K562 (cell line): ENCODE results near the gene NAT14. TPM values are rescaled to one million over a fixed set of nuclear protein-coding genes. Genes with fewer than 3 reads are reported as not detected.

Source experiments
- ADNP ChIP-seq: fragments of 200-800 bp; sonication (Bioruptor generic); IDR thresholded peaks from 2 replicates; pipeline ENCODE4 v1.6.1; 2016; ENCODE audit warnings: missing genetic modification characterization, missing compliant biosample characterization
- CEBPB ChIP-seq: fragments of 450-650 bp; IDR thresholded peaks from 2 replicates; pipeline ENCODE4 v1.6.1; 2016; ENCODE audit warnings: missing genetic modification characterization, missing compliant biosample characterization
- DIDO1 ChIP-seq: fragments of 450-650 bp; IDR thresholded peaks from 2 replicates; pipeline ENCODE4 v1.6.1; 2016; ENCODE audit warnings: low read depth, missing biosample characterization, missing genetic modification characterization
- ELF2 ChIP-seq: fragments of 250-450 bp; sonication (Bioruptor Pico); IDR thresholded peaks from 2 replicates; pipeline ENCODE4 v1.5.0; 2021; ENCODE audit warnings: mild to moderate bottlenecking
- FIP1L1 ChIP-seq: fragments of 200-400 bp; formaldehyde crosslinking; IDR thresholded peaks from 2 replicates; pipeline ENCODE4 v1.6.1; 2018; ENCODE audit warnings: mild to moderate bottlenecking, low read depth, low read length; ENCODE audit not compliant: poor library complexity, severe bottlenecking
- GTF2B ChIP-seq: IDR thresholded peaks from 2 replicates; pipeline ENCODE4 v1.6.1; 2011; ENCODE audit not compliant: insufficient read length; ENCODE audit errors: extremely low read depth
- HOXB6 ChIP-seq: fragments of 250-450 bp; sonication (Bioruptor Pico); IDR thresholded peaks from 2 replicates; pipeline ENCODE4 v1.5.1; 2022; ENCODE audit warnings: mild to moderate bottlenecking, borderline replicate concordance
- JUND ChIP-seq, 2 experiments: IDR thresholded peaks; 2 replicates in 1 of 2; 3 replicates in 1 of 2; pipeline ENCODE4 v1.6.1; 2011; ENCODE audit warnings: borderline replicate concordance in 2 of 2, low read depth in 2 of 2, low read length in 2 of 2, improper control_type of control experiment in 1 of 2, missing biosample characterization in 1 of 2, missing genetic modification characterization in 1 of 2, missing genetic modification reagents in 1 of 2
- KLF1 ChIP-seq: fragments of 450-650 bp; IDR thresholded peaks from 2 replicates; pipeline ENCODE4 v1.6.1; 2016; ENCODE audit warnings: missing genetic modification characterization, missing compliant biosample characterization
- MAZ ChIP-seq, 2 experiments: fragments of 450-650 bp in 1 of 2; sonication (generic) in 1 of 2; formaldehyde crosslinking; IDR thresholded peaks in 1 of 2; conservative IDR thresholded peaks in 1 of 2; 2 replicates each; pipeline versions ENCODE4 v1.4.0 to v1.5.0; 2020; ENCODE audit warnings: mild to moderate bottlenecking in 1 of 2, missing genetic modification reagents in 1 of 2
- NCOR1 ChIP-seq: fragments of 450-650 bp; IDR thresholded peaks from 2 replicates; pipeline ENCODE4 v1.6.1; 2016; ENCODE audit warnings: mild to moderate bottlenecking, moderate library complexity
- NEUROD1 ChIP-seq: fragments of 150-350 bp; IDR thresholded peaks from 2 replicates; pipeline ENCODE4 v1.6.1; 2014; ENCODE audit warnings: borderline replicate concordance, low read length, low read depth; ENCODE audit not compliant: partially characterized antibody
- PPARD ChIP-seq: fragments of 250-450 bp; sonication (Bioruptor Pico); IDR thresholded peaks from 2 replicates; pipeline ENCODE4 v1.8.0; 2022; ENCODE audit warnings: inconsistent platforms, mild to moderate bottlenecking, moderate library complexity
- RFX1 ChIP-seq: fragments of 450-650 bp; IDR thresholded peaks from 2 replicates; pipeline ENCODE4 v1.6.1; 2016; ENCODE audit warnings: mild to moderate bottlenecking, moderate library complexity
- RFX7 ChIP-seq: fragments of 250-450 bp; sonication (Bioruptor Pico); IDR thresholded peaks from 2 replicates; pipeline ENCODE4 v1.5.1; 2021; ENCODE audit warnings: mild to moderate bottlenecking
- SIN3B ChIP-seq: fragments of 450-650 bp; IDR thresholded peaks from 2 replicates; pipeline ENCODE4 v1.6.1; 2017; ENCODE audit warnings: low read depth, mild to moderate bottlenecking, moderate library complexity
- SREBF2 ChIP-seq: sonication (generic); formaldehyde crosslinking; IDR thresholded peaks from 2 replicates; pipeline ENCODE4 v1.4.0; 2020; ENCODE audit warnings: mild to moderate bottlenecking, missing genetic modification reagents
- STAT5A ChIP-seq: IDR thresholded peaks from 2 replicates; pipeline ENCODE4 v1.6.1; 2012; ENCODE audit warnings: low read length, inconsistent platforms, borderline replicate concordance
- TBP ChIP-seq: optimal IDR thresholded peaks from 2 replicates; pipeline ENCODE3; 2011; ENCODE audit warnings: low read depth, low read length, improper control_type of control experiment
- ZHX1 ChIP-seq: fragments of 150-350 bp; conservative IDR thresholded peaks from 2 replicates; pipeline ENCODE4 v1.6.1; 2014; ENCODE audit warnings: low read length
- ZNF280A ChIP-seq: fragments of 450-650 bp; IDR thresholded peaks from 2 replicates; pipeline ENCODE4 v1.6.1; 2018; ENCODE audit warnings: mild to moderate bottlenecking, low read depth; ENCODE audit not compliant: partially characterized antibody
- ZNF584 ChIP-seq: fragments of 200-800 bp; sonication (Bioruptor generic); IDR thresholded peaks from 2 replicates; pipeline ENCODE4 v1.6.1; 2016; ENCODE audit warnings: low read depth, mild to moderate bottlenecking, missing genetic modification characterization, missing compliant biosample characterization
- polyA plus RNA-seq, 8 experiments: library from polyadenylated mRNA; depleted of rRNA in 4 of 8; stranded (reverse) in 5 of 8; unstranded in 3 of 8; fragments of >200 nt; fragmentation: Nextera tagmentation in 2 of 8; fragmentation: Illumina TruSeq in 1 of 8; extraction: Ambion mirVana in 2 of 8; extraction: Trizol in 1 of 8; gene quantifications; 2 replicates each; pipeline versions ENCODE4 v1.2.1 to v1.2.3, GENCODE V29; 2011 to 2014; ENCODE audit warnings: inconsistent platforms in 1 of 8, missing spikeins in 1 of 8
- total RNA-seq, 7 experiments: library from RNA; depleted of rRNA in 6 of 7; stranded (reverse); fragments of >200 nt in 6 of 7; fragmentation: Illumina TruSeq in 2 of 7; extraction: Trizol in 2 of 7; gene quantifications; 2 replicates each; pipeline versions ENCODE4 v1.2.1 to v1.2.3, GENCODE V29; 2011 to 2021; ENCODE audit warnings: low replicate concordance in 1 of 7

The NAT14 gene
- total and polyA plus RNA-seq, 9 of the 15 experiments (the other 6 are each of a cell fraction or from before 2014, with no cell fraction given), result 2.4 to 77.0 (median 26.7) TPM

- TF ChIP-seq ZHX1, result no peak
- no peak for TF ChIP-seq RFX1
- no peak for TF ChIP-seq ZNF584 (CRISPR knock-in tag)
- no peak for TF ChIP-seq MAZ (CRISPR knock-in tag; conservative IDR thresholded peaks at IDR 0.05 in 1 of 2, IDR thresholded peaks at IDR 0.05 in 1 of 2)
- no peak for TF ChIP-seq NCOR1
- no peak for TF ChIP-seq JUND (IDR thresholded peaks at IDR 0.05; ENCODE audit: borderline replicate concordance, low read depth, low read length)
- no peak for TF ChIP-seq JUND (tag; IDR thresholded peaks at IDR 0.05; ENCODE audit: borderline replicate concordance, low read depth, low read length)
- TF ChIP-seq ZNF280A, result no peak
- TF ChIP-seq CEBPB, result no peak
- no peak for TF ChIP-seq GTF2B
- no peak for TF ChIP-seq SREBF2 (CRISPR knock-in tag)
- TF ChIP-seq RFX7 (CRISPR knock-in tag), result no peak
- TF ChIP-seq PPARD (CRISPR knock-in tag), result no peak
- TF ChIP-seq SIN3B, result no peak
- no peak for TF ChIP-seq STAT5A
- no peak for TF ChIP-seq HOXB6
- no peak for TF ChIP-seq NEUROD1
- no peak for TF ChIP-seq ADNP (tag)
- TF ChIP-seq DIDO1 (tag), result no peak
- no peak for TF ChIP-seq FIP1L1
- no peak for TF ChIP-seq TBP
- TF ChIP-seq ELF2 (CRISPR knock-in tag), result no peak
- TF ChIP-seq KLF1, result no peak
Measured at GRCh38 chr19:55461974-55462626, 22.9 kb upstream of the NAT14 start (continued).
